Panc1 (cell line): ENCODE data around the gene SMTNL2. TPM values are rescaled to one million over a fixed set of nuclear protein-coding genes. Genes with fewer than 3 reads are reported as not detected.

ENCODE experiments used
- ATAC-seq: fragments of 200-7000 bp; cut with Tn5 transposase; 2 replicates; pipeline ENCODE4 v1.9.1; 2020; ENCODE audit warnings: mild to moderate bottlenecking, moderate library complexity
- BruUV-seq: library from RNA; stranded (reverse); fragments of 400-500 nt; replicated peaks from 2 replicates; lab custom pipeline; 2021; lab: Mats Ljungman, UMichigan
- CTCF ChIA-PET: fragments of 300-600 bp; sonication (Branson Sonifier 250); formaldehyde crosslinking; loops from one replicate; lab custom pipeline; 2022; ENCODE audit warnings: antibody characterized with exemption; lab: Charles Lee
- POLR2A ChIA-PET: fragments of 300-600 bp; sonication (Branson Sonifier 250); formaldehyde crosslinking; loops from one replicate; lab custom pipeline; 2022; ENCODE audit warnings: antibody characterized with exemption; lab: Charles Lee
- DNase-seq: peaks from one replicate; pipeline ENCODE4 v3.0.0-alpha.2; 2010; ENCODE audit warnings: low read depth, low spot score
- H3K27ac ChIP-seq: 2 replicates; pipeline ENCODE4 v1.5.1; 2011; ENCODE audit warnings: mild to moderate bottlenecking, low read length, inconsistent platforms
- H3K27me3 ChIP-seq: fragments of 200-500 bp; sonication (Bioruptor generic); 2 replicates; pipeline ENCODE4 v1.6.0; 2014; ENCODE audit warnings: low read length, inconsistent platforms; ENCODE audit not compliant: control insufficient read depth, insufficient read depth
- H3K36me3 ChIP-seq: fragments of 200-500 bp; sonication (Bioruptor generic); 2 replicates; pipeline ENCODE4 v1.5.1; 2014; ENCODE audit warnings: inconsistent platforms, mild to moderate bottlenecking, low read length, moderate library complexity; ENCODE audit not compliant: control insufficient read depth, insufficient read depth
- H3K4me1 ChIP-seq: 2 replicates; pipeline ENCODE4 v1.5.1; 2011; ENCODE audit warnings: inconsistent platforms, mild to moderate bottlenecking, low read length, moderate library complexity; ENCODE audit not compliant: control insufficient read depth, insufficient read depth
- H3K4me3 ChIP-seq, 2 experiments: 2 replicates each; pipeline ENCODE4 v1.5.1; 2011 to 2012; ENCODE audit warnings: low read depth in 2 of 2, low read length in 2 of 2, mild to moderate bottlenecking in 2 of 2, inconsistent platforms in 1 of 2, moderate library complexity in 1 of 2
- H3K9me3 ChIP-seq: fragments of 200-500 bp; sonication (Bioruptor generic); 2 replicates; pipeline ENCODE4 v1.5.1; 2014; ENCODE audit warnings: low read depth, mild to moderate bottlenecking, inconsistent platforms, low read length, moderate library complexity; ENCODE audit not compliant: control insufficient read depth, insufficient read depth
- CTCF ChIP-seq: fragments of 450-650 bp; IDR thresholded peaks from 2 replicates; pipeline ENCODE4 v1.5.1; 2017; ENCODE audit warnings: mild to moderate bottlenecking
- POLR2AphosphoS5 ChIP-seq: IDR thresholded peaks from 2 replicates; pipeline ENCODE4 v1.6.1; 2012; ENCODE audit warnings: mild to moderate bottlenecking, low read depth, low read length, moderate library complexity
- REST ChIP-seq, 2 experiments: IDR thresholded peaks; 2 replicates each; pipeline ENCODE4 v1.6.1; 2011 to 2012; ENCODE audit warnings: low read depth in 2 of 2, control low read depth in 1 of 2, low read length in 1 of 2, mild to moderate bottlenecking in 1 of 2, moderate library complexity in 1 of 2; ENCODE audit not compliant: insufficient read depth in 1 of 2
- SIN3A ChIP-seq: IDR thresholded peaks from 2 replicates; pipeline ENCODE4 v1.6.1; 2012; ENCODE audit warnings: low read depth, mild to moderate bottlenecking, low read length, moderate library complexity, borderline replicate concordance; ENCODE audit not compliant: insufficient read depth
- TCF7L2 ChIP-seq: IDR thresholded peaks from 2 replicates; pipeline ENCODE4 v1.6.1; 2011; ENCODE audit warnings: mild to moderate bottlenecking, low read depth, low read length, inconsistent platforms
- in situ Hi-C: cut with HindIII; loops from 2 replicates; pipeline ENCODE4 v1.10.0; 2016; ENCODE audit warnings: low sequenced_read_pairs, low pct_unique_long_range_greater_than_20kb
- intact Hi-C: fragments of 100-400 bp; cut with micrococcal nuclease; formaldehyde crosslinking; loops from one replicate; pipeline ENCODE4 v1.10.0; 2022; ENCODE audit not compliant: unreplicated experiment
- total RNA-seq: library from RNA; stranded (reverse); gene quantifications from one replicate; pipeline ENCODE4 v1.2.1, GENCODE V29; 2021; ENCODE audit not compliant: unreplicated experiment

The SMTNL2 gene
- total RNA-seq, 1 experiment from 2014 or later: not detected

- TF ChIP-seq POLR2AphosphoS5 (no peak), CTCF (no peak), REST (IDR thresholded peaks at IDR 0.05; ENCODE audit: insufficient read depth in 1 of 2, low read depth in 2 of 2, low read length in 1 of 2) (no peak), TCF7L2 (no peak), SIN3A (no peak)
- intact Hi-C loops: no loop called here
- POLR2A ChIA-PET: no interaction called here
- no peaks in the 10 kb centered on the region for H3K9me3 ChIP-seq
- no peak overlapping the region for H3K4me3 ChIP-seq
- H3K36me3 ChIP-seq: no peaks in the 10 kb centered on the region
- DNase-seq (no peak), ATAC-seq (no peak)
- no peaks in the 10 kb centered on the region for H3K4me1 ChIP-seq
- no peaks in the 10 kb centered on the region for H3K27me3 ChIP-seq
- in situ Hi-C loops: no loop called here
- no TSS peak for BruUV-seq
- CTCF ChIA-PET: no interaction called here
- H3K27ac ChIP-seq: no peak overlapping the region
Observed at GRCh38 chr17:4633643-4634042, 49.3 kb downstream of the SMTNL2 start.

- no peak for DNase-seq
- TF ChIP-seq CTCF: no peak
- TF ChIP-seq SIN3A: no peak
- TF ChIP-seq REST (IDR thresholded peaks at IDR 0.05; ENCODE audit: insufficient read depth in 1 of 2, low read depth in 2 of 2, low read length in 1 of 2): no peak
- no peak for TF ChIP-seq TCF7L2
- TF ChIP-seq POLR2AphosphoS5: no peak
- Histone ChIP-seq H3K27ac (no peak overlapping the region), H3K27me3 (no peaks in the 10 kb centered on the region), H3K9me3 (no peaks in the 10 kb centered on the region), H3K4me3 (no peak overlapping the region), H3K4me1 (no peaks in the 10 kb centered on the region), H3K36me3 (no peaks in the 10 kb centered on the region)
- ChIA-PET POLR2A (no interaction called here), CTCF (no interaction called here)
- in situ Hi-C loops (no loop called here), intact Hi-C loops (no loop called here)
- no TSS peak for BruUV-seq
- no peak for ATAC-seq
Observed at GRCh38 chr17:4634976-4635375, 50.6 kb downstream of the SMTNL2 start.
